Smooth muscle cell (in vitro differentiated cells): ENCODE data around the gene ICAM5. TPM values are rescaled to one million over a fixed set of nuclear protein-coding genes. Genes with fewer than 3 reads are reported as not detected.

Experiments
- DNase-seq: peaks from one replicate; lab custom pipeline; 2025; ENCODE audit not compliant: unreplicated experiment; lab: John Stamatoyannopoulos, UW
- H2AFZ ChIP-seq: fragments of 200-600 bp; sonication (generic); 2 replicates; pipeline ENCODE4 v1.6.0; 2016; ENCODE audit warnings: antibody characterized with exemption, low read depth, mild to moderate bottlenecking
- H3F3A ChIP-seq: fragments of 200-600 bp; sonication (generic); 2 replicates; pipeline ENCODE4 v1.6.0; 2017; ENCODE audit warnings: antibody characterized with exemption, low read depth
- H3K27ac ChIP-seq: fragments of 200-600 bp; sonication (generic); 2 replicates; pipeline ENCODE4 v1.5.1; 2016; ENCODE audit warnings: low read depth, mild to moderate bottlenecking
- H3K27me3 ChIP-seq: fragments of 200-600 bp; sonication (generic); 2 replicates; pipeline ENCODE4 v1.6.1; 2016; ENCODE audit warnings: low read depth, mild to moderate bottlenecking
- H3K36me3 ChIP-seq: fragments of 200-600 bp; sonication (generic); 2 replicates; pipeline ENCODE4 v1.5.1; 2016; ENCODE audit warnings: low read depth
- H3K4me1 ChIP-seq: fragments of 200-600 bp; sonication (generic); 2 replicates; pipeline ENCODE4 v1.5.1; 2016; ENCODE audit warnings: low read depth
- H3K4me2 ChIP-seq: fragments of 200-600 bp; sonication (generic); 2 replicates; pipeline ENCODE4 v1.6.0; 2016; ENCODE audit warnings: mild to moderate bottlenecking
- H3K4me3 ChIP-seq: fragments of 200-600 bp; sonication (generic); 2 replicates; pipeline ENCODE4 v1.5.1; 2016; ENCODE audit warnings: mild to moderate bottlenecking
- H3K79me2 ChIP-seq: fragments of 200-600 bp; sonication (generic); 2 replicates; pipeline ENCODE4 v1.6.0; 2016; ENCODE audit warnings: low read depth, mild to moderate bottlenecking
- H3K9ac ChIP-seq: fragments of 200-600 bp; sonication (generic); 2 replicates; pipeline ENCODE4 v1.6.0; 2016; ENCODE audit warnings: low read depth
- H3K9me3 ChIP-seq: fragments of 200-600 bp; sonication (generic); replicated peaks from 2 replicates; pipeline ENCODE4 v1.5.1; 2016; ENCODE audit warnings: low read depth
- H4K20me1 ChIP-seq: fragments of 200-600 bp; sonication (generic); 2 replicates; pipeline ENCODE4 v1.6.0; 2016; ENCODE audit warnings: low read depth
- CTCF ChIP-seq: fragments of 200-600 bp; sonication (generic); IDR thresholded peaks from 2 replicates; pipeline ENCODE4 v1.5.1; 2017; ENCODE audit warnings: borderline replicate concordance, mild to moderate bottlenecking, antibody characterized with exemption; ENCODE audit not compliant: insufficient read depth, poor library complexity, severe bottlenecking
- WGBS: methylation state at CpG from one replicate; pipeline ENCODE4 v1.1.7; 2016; ENCODE audit warnings: low lambda C conversion rate; 5-methylcytosine and 5-hydroxymethylcytosine counted together
- polyA plus RNA-seq: library from polyadenylated mRNA; unstranded; fragments of >200 nt; fragmentation: Nextera tagmentation; extraction: Ambion mirVana; gene quantifications from 2 replicates; pipeline ENCODE4 v1.2.1, GENCODE V29; 2016
- total RNA-seq: library from RNA; depleted of rRNA; stranded (reverse); fragments of >200 nt; gene quantifications from 2 replicates; pipeline ENCODE4 v1.2.3, GENCODE V29; 2014

Gene ICAM5
- total and polyA plus RNA-seq, 2 experiments from 2014 or later: 4.0 to 4.4 TPM

GRCh38 chr19:10318807-10319682 is 29.3 kb downstream of the ICAM5 start:
- Histone ChIP-seq H3K9ac (no peak overlapping the region), H3K27ac (no peak overlapping the region), H2AFZ (no peak overlapping the region), H3K9me3 (no peaks in the 10 kb centered on the region), H3K4me2 (no peak overlapping the region), H3K27me3 (no peaks in the 10 kb centered on the region), H3K79me2 (no peaks in the 10 kb centered on the region), H3K36me3 (no peaks in the 10 kb centered on the region), H3K4me1 (peaks cover 10% of the 10 kb centered on the region), H3K4me3 (no peak overlapping the region), H4K20me1 (no peaks in the 10 kb centered on the region), H3F3A (peaks cover 7% of the 10 kb centered on the region)
- DNase-seq: no peak
- TF ChIP-seq CTCF: no peak
- WGBS: 96% methylated on average over 13 of the region's 13 CpGs

GRCh38 chr19:10320602-10321416 is 31.1 kb downstream of the ICAM5 start:
- no peak overlapping the region for H3K9ac ChIP-seq
- H3F3A ChIP-seq: peaks cover 7% of the 10 kb centered on the region
- no peak for DNase-seq
- no peaks in the 10 kb centered on the region for H3K27me3 ChIP-seq
- no peak overlapping the region for H3K27ac ChIP-seq
- no peaks in the 10 kb centered on the region for H3K36me3 ChIP-seq
- H2AFZ ChIP-seq: no peak overlapping the region
- H4K20me1 ChIP-seq: peaks cover 2% of the 10 kb centered on the region
- H3K9me3 ChIP-seq: no peaks in the 10 kb centered on the region
- no peaks in the 10 kb centered on the region for H3K79me2 ChIP-seq
- 97% methylated on average over 28 of the region's 32 CpGs for WGBS
- H3K4me1 ChIP-seq: no peaks in the 10 kb centered on the region
- no peak for TF ChIP-seq CTCF
- no peak overlapping the region for H3K4me3 ChIP-seq
- no peak overlapping the region for H3K4me2 ChIP-seq

- Histone ChIP-seq H2AFZ (no peak overlapping the region), H4K20me1 (peaks cover 6% of the 10 kb centered on the region), H3K4me1 (no peaks in the 10 kb centered on the region), H3K9me3 (no peaks in the 10 kb centered on the region), H3K9ac (no peak overlapping the region), H3K79me2 (no peaks in the 10 kb centered on the region), H3F3A (peaks cover 7% of the 10 kb centered on the region), H3K4me2 (no peak overlapping the region), H3K36me3 (no peaks in the 10 kb centered on the region), H3K27me3 (no peaks in the 10 kb centered on the region), H3K27ac (no peak overlapping the region), H3K4me3 (no peak overlapping the region)
- TF ChIP-seq CTCF: no peak
- WGBS: 99% methylated on average over 11 of the region's 11 CpGs
- DNase-seq: no peak
These were observed 31.7 kb downstream of the ICAM5 start for GRCh38 chr19:10321417-10321797.
